GM19455 (cell line): ENCODE data around the gene GGTLC2.

Experiments
- ATAC-seq: cut with Tn5 transposase; IDR thresholded peaks from one replicate; pipeline ENCODE4 v1.9.1; 2021; ENCODE audit not compliant: unreplicated experiment

Gene GGTLC2

DNA sequence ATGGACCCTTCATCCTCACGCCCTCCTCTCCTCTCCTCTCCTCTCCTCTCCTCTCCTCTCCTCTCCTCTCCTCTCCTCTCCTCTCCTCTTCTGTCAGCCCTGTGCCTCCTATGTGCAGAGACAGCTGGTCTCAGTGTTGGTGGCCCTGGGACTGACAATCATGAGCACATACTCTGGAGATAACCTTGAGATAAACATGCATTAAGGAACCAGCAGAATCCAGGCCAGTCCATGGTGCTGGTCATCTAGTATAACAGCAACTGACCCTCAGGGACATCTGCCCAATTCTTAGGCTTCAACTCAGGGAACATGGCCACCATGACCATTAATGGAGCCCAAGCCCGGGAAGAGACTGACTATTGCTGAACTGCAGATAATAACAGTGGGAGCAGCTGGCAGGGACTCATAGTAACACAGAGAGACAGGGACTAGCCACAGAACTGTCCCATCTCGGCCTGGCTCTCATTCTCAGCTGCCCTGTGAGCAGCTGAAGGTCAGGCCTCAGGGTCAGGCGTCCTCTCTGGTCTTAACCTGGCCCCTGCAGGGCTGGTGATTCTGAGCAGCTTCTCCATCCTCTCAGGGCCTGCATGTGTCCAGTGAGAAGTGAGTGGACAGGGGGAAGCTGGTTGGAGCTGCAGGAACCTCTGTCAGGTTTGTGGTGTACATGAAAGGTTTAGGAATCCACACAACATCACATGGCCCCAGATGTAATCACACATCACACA is 45.4 kb downstream of the GGTLC2 start:
- ATAC-seq: no peak

DNA sequence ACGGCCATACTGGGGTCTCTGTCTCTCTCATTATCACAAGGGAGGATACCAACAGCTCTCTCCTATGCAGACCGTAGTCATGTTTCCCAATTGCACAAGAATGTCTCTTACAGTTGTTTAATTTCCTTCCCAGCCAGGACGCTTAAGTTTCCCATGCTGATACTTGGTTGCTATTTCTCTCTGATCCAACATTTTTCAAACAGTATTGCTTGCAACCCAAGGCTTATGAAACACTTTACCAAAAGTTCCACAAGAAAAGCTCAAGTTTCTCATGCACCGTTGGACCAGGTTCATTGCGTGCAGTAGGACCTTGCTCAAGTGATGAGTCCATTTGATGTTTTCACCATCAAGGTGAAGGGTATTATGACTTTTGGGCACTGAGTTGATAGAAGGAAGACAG is 46.6 kb downstream of the GGTLC2 start:
- no peak for ATAC-seq

GRCh38 chr22:22691716-22692701 is 47.6 kb downstream of the GGTLC2 start:
- ATAC-seq: no peak

DNA sequence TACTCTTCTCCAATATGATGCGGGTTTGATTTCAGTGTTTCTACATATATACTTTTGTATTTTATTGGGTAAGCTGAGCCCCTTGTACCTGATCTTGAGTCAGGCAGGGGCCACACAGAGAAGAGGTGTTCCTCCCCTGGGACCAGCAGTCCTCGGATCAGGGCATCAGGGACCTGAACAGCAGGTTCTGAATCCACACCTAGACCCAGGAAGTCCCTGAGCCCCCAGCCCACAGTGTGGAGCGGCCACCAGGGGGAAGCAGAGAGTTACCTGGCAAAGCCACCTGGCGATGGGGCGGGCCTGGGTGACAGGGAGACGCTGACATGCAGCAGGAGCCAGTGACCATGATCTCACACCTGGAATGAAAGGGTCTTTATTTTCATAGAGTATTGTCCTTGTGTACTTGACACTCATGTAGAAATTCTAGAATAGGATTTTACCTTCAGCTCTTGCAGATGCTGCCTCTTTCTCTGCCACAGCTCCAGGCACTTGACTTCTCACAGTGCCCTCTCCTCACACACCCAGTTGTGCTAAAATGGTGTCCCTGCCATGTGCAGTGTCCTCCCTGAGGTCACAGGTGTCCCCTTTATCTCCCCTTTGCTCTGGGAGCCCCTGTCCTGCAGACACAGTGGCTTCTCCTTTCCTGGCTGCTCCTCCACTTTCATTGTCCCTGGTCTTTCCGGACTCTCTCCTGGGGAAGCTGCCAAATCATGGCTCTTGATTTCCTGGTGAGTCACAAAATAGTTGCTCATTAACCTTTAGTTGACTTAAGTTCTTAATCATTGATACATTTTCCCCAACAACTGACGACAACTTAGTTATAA is 48.5 kb downstream of the GGTLC2 start:
- ATAC-seq: no peak

- ATAC-seq: no peak
Observed at GRCh38 chr22:22693531-22693884, 49.1 kb downstream of the GGTLC2 start.

DNA sequence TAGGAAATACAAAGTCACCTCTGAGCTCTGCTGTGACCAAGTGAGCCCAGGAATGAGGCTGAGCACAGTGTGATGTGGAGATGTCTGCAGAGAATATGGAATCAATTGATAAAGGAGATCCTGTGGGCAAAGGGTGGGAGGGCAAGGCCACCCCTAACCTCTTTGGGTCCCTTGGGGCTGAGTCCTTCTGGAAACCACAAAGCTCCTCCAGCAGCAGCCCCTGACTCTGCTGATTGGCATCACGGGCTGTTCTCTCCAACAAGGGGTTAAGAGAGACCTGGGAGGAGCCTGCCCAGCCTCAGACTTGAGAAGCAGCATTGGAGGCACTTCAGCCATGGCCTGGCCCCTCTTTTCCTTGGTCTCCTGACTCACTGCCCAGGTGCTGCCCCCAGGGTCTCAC is 49.7 kb downstream of the GGTLC2 start:
- ATAC-seq: no peak

DNA sequence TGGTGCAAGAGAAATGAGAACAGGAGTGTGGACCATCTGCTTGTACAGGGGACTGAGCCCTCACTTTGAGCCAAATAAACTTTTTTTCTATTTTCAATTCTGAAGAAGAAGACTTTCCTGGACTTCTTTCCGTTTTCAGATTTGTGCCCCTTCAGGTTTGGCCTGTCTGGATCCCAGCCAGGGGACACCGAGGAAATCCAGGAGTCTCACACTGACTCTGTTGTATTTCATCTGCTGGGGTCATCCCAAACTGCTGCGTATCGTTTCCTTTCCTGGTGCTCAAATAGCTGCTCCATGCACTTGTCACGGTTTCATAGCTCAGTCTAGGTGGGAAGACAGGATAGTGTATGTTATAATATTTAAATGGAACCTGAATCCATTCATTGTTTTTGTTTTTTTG is 51.7 kb downstream of the GGTLC2 start:
- no peak for ATAC-seq
